Right lobe of liver (tissue), 6 donors: ENCODE data around the gene PHOSPHO1. TPM values are rescaled to one million over a fixed set of nuclear protein-coding genes. Genes with fewer than 3 reads are reported as not detected.

Experiments used
- ATAC-seq, 4 donors: fragments of 200-7000 bp; cut with Tn5 transposase; one replicate each; pipeline ENCODE4 v1.9.1; 2020; ENCODE audit warnings: mild to moderate bottlenecking in 4 of 4, moderate library complexity in 4 of 4
- DNase-seq, 3 donors: peaks; one replicate each; pipeline ENCODE4 v3.0.0-alpha.2; 2020
- H3K27ac ChIP-seq, 3 donors: fragments of 200-600 bp; one replicate each; pipeline ENCODE4 v1.8.0; 2022
- H3K27me3 ChIP-seq, 2 donors: fragments of 200-600 bp; one replicate each; pipeline ENCODE4 v1.8.0; 2022
- H3K36me3 ChIP-seq, 4 donors: fragments of 200-600 bp; sonication (generic) in 1 of 4; one replicate each; pipeline versions ENCODE4 v1.5.1 to v1.8.0; 2017 to 2022; ENCODE audit warnings: control low read depth in 1 of 4
- H3K4me1 ChIP-seq, 4 donors: fragments of 200-600 bp; sonication (generic) in 1 of 4; one replicate each; pipeline versions ENCODE4 v1.5.1 to v1.8.0; 2017 to 2022; ENCODE audit warnings: control low read depth in 1 of 4
- H3K4me3 ChIP-seq, 3 donors: fragments of 200-600 bp; one replicate each; pipeline ENCODE4 v1.8.0; 2022
- H3K9me3 ChIP-seq, 4 donors: fragments of 200-600 bp; sonication (generic) in 1 of 4; one replicate each; pipeline versions ENCODE4 v1.5.1 to v1.8.0; 2017 to 2022; ENCODE audit warnings: control low read depth in 1 of 4
- CTCF ChIP-seq, 4 donors: fragments of 200-600 bp in 3 of 4; fragments of 450-650 bp in 1 of 4; IDR thresholded peaks; one replicate each; pipeline versions ENCODE4 v1.5.1 to v1.8.0; 2016 to 2022; ENCODE audit warnings: antibody characterized with exemption in 4 of 4, mild to moderate bottlenecking in 2 of 4
- POLR2A ChIP-seq: fragments of 450-650 bp; IDR thresholded peaks from one replicate; pipeline ENCODE4 v1.6.1; 2017; ENCODE audit warnings: antibody characterized with exemption, mild to moderate bottlenecking
- WGBS: methylation state at CpG from one replicate; pipeline ENCODE4 v1.1.6; 2018; ENCODE audit warnings: low coverage, low lambda C conversion rate; ENCODE audit not compliant: insufficient coverage; ENCODE audit errors: missing lambda C conversion rate; 5-methylcytosine and 5-hydroxymethylcytosine counted together
- intact Hi-C, 2 donors: fragments of 100-400 bp; cut with DNase I; formaldehyde crosslinking; loops; one replicate each; pipeline versions ENCODE4 v1.11.2 to v1.14.1; 2022
- total RNA-seq, 6 experiments: library from RNA; depleted of rRNA in 2 of 6; stranded (reverse); fragments of >200 nt in 2 of 6; fragmentation: NEBNext Ultra II Directional in 3 of 6; extraction: Animal tissue kit (Norgen Biotek cat#: 25700) in 3 of 6; gene quantifications; one replicate each; pipeline versions ENCODE4 v1.1.0 to v1.2.4, GENCODE V29; 2016 to 2023
- donor health status: DM: no; HTN: yes; CAD: no.
- donor health status: DM: no; HTN: no; CAD: no.
- donor health status: DM: no; HTN: no; CAD: no.
- donor health status: DM: no; HTN: yes; CAD: no.
- donor health status: DM: no; HTN: yes; CAD: no.

PHOSPHO1 gene
- total RNA-seq, 6 experiments from 2014 or later = 0.16 to 0.71 (median 0.41) TPM; not detected in 2

- no peak overlapping the region for H3K4me3 ChIP-seq
- ATAC-seq (no peak), DNase-seq (no peak)
- WGBS = 19% methylated on average over 3 of the region's 5 CpGs
- H3K9me3 ChIP-seq = no peaks in the 10 kb centered on the region
- no peaks in the 10 kb centered on the region for H3K4me1 ChIP-seq
- H3K27ac ChIP-seq = no peak overlapping the region
- TF ChIP-seq POLR2A (no peak), CTCF (IDR thresholded peaks at IDR 0.05) (no peak)
- no peaks in the 10 kb centered on the region for H3K36me3 ChIP-seq
- intact Hi-C loops = no loop called here
- H3K27me3 ChIP-seq = no peaks in the 10 kb centered on the region
These were observed 24.5 kb upstream of the PHOSPHO1 start for GRCh38 chr17:49255125-49255524.

DNA sequence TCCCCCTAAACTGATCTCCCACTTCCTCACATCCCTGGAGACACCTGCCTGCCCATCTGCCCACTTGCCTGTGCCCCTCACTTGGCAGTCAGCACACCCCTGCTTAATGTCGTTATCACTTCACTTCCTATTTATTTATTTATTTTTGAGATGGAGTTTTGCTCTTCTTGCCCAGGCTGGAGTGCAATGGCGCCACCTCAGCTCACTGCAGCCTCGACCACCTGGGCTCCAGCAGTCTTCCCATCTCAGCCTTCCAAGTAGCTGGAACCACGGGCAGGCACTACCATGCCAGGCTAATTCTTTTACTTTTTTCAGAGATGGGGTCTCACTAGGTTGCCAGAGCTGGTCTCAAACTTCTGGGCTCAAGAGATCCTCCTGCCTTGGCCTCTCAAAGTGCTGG, 23.5 kb upstream of the PHOSPHO1 start:
- H3K27ac ChIP-seq = no peak overlapping the region
- TF ChIP-seq POLR2A = no peak
- no peak for TF ChIP-seq CTCF (IDR thresholded peaks at IDR 0.05)
- no peak overlapping the region for H3K4me3 ChIP-seq
- ATAC-seq (no peak), DNase-seq (no peak)
- intact Hi-C loops = no loop called here
- no peaks in the 10 kb centered on the region for H3K4me1 ChIP-seq
- H3K27me3 ChIP-seq = no peaks in the 10 kb centered on the region
- no peaks in the 10 kb centered on the region for H3K36me3 ChIP-seq
- WGBS = 66% methylated on average over 4 of the region's 4 CpGs
- H3K9me3 ChIP-seq = no peaks in the 10 kb centered on the region

DNA sequence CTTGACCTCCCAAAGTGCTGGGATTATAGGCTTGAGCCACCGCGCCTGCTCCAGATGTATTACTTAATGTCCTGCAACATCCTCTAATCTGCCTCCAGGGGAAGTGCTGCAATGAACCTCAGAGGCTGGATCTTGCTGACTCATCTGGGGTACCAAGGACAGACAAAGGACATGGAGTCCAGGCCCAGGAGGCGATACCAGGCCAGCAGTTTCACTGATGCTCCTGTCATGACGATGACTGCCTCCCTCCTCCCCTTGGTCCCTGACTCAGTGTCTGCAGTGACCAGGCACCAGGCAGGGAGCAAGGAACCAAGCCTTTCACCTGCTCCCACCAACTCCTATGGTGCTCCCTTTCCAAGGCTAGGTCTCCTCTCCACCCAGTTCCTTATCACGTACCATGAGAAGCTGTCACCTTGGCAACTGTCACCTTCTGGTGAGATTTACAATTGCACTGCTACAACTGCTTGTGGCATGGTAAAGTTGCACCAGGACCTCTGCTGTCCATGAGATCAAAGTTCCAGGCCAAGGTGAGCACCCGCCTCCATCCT, 21.6 kb upstream of the PHOSPHO1 start:
- no peak for TF ChIP-seq POLR2A
- no peak for TF ChIP-seq CTCF (IDR thresholded peaks at IDR 0.05)
- intact Hi-C loops = no loop called here
- H3K27ac ChIP-seq = no peak overlapping the region
- no peaks in the 10 kb centered on the region for H3K27me3 ChIP-seq
- H3K36me3 ChIP-seq = no peaks in the 10 kb centered on the region
- ATAC-seq = peak; percentile 35 to 65 (median 50)
- peak in 1 of 3 donors; percentile 49 for DNase-seq
- 91% methylated on average over 3 of the region's 6 CpGs for WGBS
- no peak overlapping the region for H3K4me3 ChIP-seq
- no peaks in the 10 kb centered on the region for H3K9me3 ChIP-seq
- H3K4me1 ChIP-seq = no peaks in the 10 kb centered on the region

DNA sequence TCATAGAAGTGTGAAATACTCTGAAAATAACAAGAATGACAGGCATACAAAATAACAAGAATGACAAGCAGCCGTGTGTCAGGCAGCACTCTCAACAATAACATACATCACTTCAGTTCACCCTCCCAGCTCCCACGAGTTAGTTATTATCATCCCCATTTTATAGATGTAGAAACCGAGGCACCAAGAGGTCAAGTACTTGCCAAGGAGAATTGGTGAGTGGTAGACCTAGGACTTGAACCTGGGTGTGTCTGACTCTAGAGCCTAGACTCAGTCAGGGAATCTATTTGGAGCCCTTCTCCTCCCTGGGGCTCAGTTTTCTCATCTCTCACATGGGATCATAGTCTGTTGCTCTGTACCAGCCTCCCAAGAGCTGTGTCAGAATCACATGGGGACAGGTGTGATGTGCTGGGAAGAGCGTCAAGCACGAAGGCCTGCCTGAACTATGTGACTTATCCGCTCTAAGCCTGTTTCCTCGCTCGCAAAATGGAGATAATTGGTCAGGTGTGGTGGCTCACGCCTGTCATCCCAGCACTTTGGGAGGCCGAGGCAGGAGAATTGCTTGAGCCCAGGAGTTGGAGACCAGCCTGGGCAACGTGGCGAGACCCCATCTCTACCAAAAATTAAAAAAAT, 19.4 kb upstream of the PHOSPHO1 start:
- no peaks in the 10 kb centered on the region for H3K4me1 ChIP-seq
- H3K9me3 ChIP-seq = no peaks in the 10 kb centered on the region
- DNase-seq (no peak), ATAC-seq (no peak)
- no peaks in the 10 kb centered on the region for H3K27me3 ChIP-seq
- WGBS = 71% methylated on average over 9 of the region's 12 CpGs
- no peak overlapping the region for H3K27ac ChIP-seq
- no peak overlapping the region for H3K4me3 ChIP-seq
- TF ChIP-seq CTCF (IDR thresholded peaks at IDR 0.05) = no peak
- TF ChIP-seq POLR2A = no peak
- intact Hi-C loops = no loop called here
- H3K36me3 ChIP-seq = no peaks in the 10 kb centered on the region
